Esophagus squamous epithelium (tissue), 4 donors: ENCODE data around the gene SVOP.

Experiments
- CTCF ChIP-seq, 6 experiments: fragments of 450-650 bp in 4 of 6; fragments of 200-600 bp in 2 of 6; sonication (generic) in 2 of 6; IDR thresholded peaks; one replicate each; pipeline ENCODE4 v1.5.1; 2016 to 2019; ENCODE audit warnings: antibody characterized with exemption in 6 of 6, mild to moderate bottlenecking in 4 of 6, moderate library complexity in 4 of 6
- POLR2A ChIP-seq, 4 donors: fragments of 450-650 bp; IDR thresholded peaks; one replicate each; pipeline ENCODE4 v1.6.1; 2017; ENCODE audit warnings: antibody characterized with exemption in 4 of 4, mild to moderate bottlenecking in 4 of 4, moderate library complexity in 3 of 4

DNA sequence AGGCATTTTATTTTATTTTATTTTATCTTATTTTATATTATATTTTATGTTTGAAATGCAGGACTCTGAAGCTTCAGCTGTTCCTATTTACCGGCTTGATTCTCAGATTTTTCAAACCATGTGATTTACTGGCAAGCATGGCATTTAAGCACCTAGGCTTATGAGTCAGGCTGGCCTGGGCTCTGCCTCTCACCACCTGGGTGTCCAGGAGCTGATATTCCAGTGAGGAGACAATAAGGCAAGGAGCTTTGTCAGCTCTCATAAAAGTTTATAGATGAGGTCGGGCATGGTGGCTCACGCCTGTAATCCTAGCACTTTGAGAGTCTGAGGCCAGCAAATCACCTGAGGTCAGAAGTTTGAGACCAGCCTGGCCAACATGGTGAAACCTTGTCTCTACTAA, 138.9 kb downstream of the SVOP start:
- TF ChIP-seq CTCF (IDR thresholded peaks at IDR 0.05) (no peak), POLR2A (IDR thresholded peaks at IDR 0.05) (no peak)
